LHCN-M2 (cell line): ENCODE results near the gene ZNF217. TPM values are rescaled to one million over a fixed set of nuclear protein-coding genes. Genes with fewer than 3 reads are reported as not detected.
A peak's percentile ranks its signal among the peaks of the same experiment; 100 is the strongest.
"Not testable (repeated sequence)": the region's sequence is repeated elsewhere in the genome, so short reads cannot be mapped to it uniquely, and the experiment has no call there.

Source experiments
- DNase-seq: peaks from one replicate; pipeline ENCODE4 v3.0.0-alpha.2; 2012; ENCODE audit warnings: low read depth
- polyA plus RNA-seq: library from polyadenylated mRNA; unstranded; fragments of >200 nt; gene quantifications from one replicate; pipeline ENCODE4 v1.2.1, GENCODE V29; 2012; ENCODE audit warnings: missing spikeins
- total RNA-seq: library from RNA; depleted of rRNA; stranded (reverse); fragments of >200 nt; gene quantifications from 2 replicates; pipeline ENCODE4 v1.2.3, GENCODE V29; 2014; rRNA removed

The ZNF217 gene
- total RNA-seq: 14.2 and 21.0 TPM in 2 replicates
- polyA plus RNA-seq: 10.8 TPM

DNA sequence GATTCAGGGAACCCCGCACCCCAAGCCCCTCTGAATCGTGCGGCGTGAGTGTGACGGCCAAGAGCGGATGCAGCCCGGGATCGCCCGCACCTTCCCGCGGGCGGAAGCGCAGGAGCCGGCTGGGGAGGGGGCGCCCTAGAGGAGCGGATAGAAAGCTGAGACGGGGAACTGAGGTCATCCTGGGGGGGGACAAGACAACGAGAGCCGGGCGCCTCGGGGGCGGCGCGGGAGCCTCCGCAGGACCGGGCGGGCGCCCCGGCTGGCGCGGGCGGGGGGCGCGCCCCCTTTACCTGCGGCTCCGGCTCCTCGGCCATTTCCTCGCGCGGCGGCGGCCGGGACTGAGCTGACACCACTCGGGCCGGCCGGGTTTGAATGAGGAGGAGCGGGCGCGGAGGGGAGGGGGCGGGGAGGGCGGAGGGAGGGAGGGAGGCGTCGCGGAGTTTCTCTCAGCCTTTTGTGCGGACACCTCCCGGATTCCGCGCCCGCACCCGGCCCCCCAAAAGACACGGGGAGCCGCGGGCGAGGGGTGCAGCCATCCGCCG, at the start of gene ZNF217:
TSS of gene ZNF217 (minus strand) at position 374 of the 542 bp plus-strand sequence. CDS start 11,013 bp downstream, outside the sequence.
- DNase-seq: peak; percentile 53

DNA sequence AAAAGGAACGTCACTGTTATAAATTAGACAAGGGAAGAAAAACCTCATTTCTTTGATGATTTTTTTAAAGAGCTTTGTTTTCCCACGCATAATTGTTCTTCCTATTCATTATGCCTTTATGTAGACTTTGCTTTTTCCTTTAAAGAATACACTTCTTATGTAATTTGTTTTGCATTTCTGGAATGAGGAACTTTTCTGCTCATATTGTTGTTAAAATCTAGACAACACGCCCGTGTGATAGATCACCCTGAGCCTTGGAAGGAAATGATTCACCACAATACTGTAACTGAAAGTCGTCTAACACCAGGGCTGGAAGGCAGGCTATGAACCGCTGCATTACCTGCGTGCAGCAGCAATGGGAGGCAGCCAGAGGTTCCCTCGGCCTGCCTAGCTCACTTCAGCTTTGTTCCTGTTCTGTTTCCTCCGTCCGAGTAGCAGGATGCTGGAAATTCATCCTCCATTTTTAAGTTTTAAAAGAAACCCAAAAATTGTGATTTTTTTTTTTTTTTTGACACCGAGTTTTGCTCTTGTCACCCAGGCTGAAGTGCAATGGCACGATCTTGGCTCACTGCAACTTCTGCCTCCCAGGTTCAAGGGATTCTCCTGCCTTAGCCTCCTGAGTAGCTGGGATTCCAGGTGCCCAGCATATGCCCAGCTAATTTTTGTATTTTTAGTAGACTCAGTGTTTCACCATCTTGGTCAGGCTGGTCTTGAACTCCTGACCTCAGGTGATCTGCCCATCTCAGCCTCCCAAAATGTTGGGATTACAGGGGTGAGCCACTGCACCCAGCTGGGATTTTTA, 49.6 kb upstream of the ZNF217 start:
- DNase-seq: peak; percentile 77

DNA sequence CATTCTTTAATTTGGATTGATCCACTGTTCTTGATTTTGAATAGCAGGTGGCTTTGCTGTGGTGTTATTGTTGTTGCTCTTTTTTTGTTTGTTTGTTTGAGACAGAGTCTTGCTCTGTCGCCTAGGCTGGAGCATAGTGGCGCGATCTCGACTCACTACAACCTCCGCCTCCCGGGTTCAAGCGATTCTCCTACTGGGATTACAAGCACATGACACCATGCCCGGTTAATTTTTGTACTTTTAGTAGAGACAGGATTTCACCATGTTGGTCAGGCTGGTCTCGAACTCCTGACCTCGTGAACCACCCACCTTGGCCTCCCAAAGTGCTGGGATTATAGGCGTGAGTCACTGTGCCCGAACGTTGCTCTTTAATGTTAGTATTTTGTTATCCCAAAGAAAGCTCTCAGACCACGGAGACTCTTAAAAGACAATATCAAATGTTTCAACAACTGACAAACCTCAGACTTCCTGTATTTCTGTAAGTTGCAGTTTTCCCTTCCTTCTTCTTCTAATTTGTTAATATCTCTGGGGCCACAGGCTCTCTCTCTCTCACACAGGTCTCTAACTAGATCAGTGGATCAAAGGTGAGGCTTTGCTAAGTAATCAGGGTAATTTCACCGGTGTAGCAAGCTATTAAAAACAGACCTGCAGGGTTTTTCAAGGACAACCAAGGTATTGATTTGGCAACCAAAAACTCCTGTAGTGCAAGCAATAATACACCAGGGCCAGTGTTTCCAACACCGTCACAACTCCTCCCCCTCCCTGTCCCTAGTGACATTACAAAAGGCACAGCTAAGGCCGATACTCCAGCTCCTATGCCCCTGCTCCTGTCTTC, 48.8 kb upstream of the ZNF217 start:
- peak; percentile 85 for DNase-seq

DNA sequence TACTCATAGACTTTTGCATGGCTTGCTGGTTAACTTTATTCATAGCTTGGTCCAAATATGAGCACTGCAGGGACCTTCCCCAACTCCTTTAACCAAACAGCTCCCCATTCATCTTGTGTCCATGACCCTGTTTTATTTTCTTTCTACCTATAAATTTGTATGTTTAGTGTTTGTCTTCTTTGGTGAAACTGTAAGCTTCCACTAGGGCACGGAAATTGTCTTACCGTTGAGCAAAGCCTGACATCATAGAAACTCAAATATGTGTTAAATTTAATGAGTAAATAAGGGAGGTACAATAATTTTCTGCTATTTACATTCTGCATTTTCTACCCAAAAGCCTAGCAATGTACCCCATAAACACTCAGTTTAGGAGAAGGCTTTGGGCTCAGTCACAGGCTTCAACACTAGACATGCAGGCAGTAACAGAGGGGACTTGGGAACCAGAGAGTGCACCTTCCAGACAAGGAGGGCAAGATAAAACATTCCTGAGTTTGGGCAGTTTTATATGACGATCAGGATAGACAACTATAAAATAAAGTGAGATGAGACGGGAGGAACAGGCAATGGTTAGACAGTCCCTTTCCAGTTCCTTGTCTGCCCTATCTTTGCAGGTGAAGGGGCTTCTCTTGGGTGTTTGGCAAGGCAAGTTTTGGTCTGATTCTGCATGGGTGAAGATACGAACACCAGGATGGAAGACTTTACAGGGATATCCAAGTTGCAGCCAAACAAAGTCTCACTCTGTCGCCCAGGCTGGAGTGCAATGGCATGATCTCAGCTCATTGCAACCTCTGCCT, 46.2 kb upstream of the ZNF217 start:
- DNase-seq: no peak

DNA sequence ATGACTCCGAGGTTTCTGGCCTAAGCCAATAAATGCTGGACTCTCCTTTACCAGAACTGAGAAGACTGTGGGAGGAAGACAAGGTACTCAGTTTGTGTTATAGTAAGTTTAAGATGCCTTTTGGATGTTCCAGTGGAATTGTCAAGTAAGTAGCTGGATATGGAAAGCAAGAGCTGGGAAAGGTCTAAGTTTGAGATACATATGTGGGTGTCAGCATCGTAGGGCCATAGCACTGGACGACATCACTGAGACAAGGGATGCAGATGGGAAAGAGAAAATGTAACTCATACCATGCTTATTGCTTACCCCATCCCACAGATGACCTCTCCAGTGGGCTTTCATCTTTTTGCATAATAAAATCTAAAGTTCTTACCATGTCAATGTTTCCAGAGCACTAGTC, 45.5 kb upstream of the ZNF217 start:
- no peak for DNase-seq

DNA sequence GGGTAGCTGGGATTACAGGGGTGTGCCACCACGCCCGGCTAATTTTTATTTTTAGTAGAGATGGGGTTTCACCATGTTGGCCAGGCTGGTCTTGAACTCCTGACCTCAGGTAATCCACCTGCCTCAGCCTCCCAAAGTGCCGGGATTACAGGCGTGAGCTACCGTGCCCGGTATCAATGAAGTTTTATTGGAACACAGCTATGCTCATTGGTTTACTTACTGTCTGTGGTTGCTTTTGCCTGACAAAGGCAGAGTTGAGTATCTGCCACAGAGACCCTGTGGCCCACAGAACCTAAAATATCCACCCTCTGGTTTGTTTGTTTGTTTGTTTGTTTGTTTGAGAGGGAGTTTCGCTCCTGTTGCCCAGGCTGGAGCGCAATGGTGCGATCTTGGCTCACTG, 43.7 kb upstream of the ZNF217 start:
- not testable (repeated sequence) for DNase-seq

DNA sequence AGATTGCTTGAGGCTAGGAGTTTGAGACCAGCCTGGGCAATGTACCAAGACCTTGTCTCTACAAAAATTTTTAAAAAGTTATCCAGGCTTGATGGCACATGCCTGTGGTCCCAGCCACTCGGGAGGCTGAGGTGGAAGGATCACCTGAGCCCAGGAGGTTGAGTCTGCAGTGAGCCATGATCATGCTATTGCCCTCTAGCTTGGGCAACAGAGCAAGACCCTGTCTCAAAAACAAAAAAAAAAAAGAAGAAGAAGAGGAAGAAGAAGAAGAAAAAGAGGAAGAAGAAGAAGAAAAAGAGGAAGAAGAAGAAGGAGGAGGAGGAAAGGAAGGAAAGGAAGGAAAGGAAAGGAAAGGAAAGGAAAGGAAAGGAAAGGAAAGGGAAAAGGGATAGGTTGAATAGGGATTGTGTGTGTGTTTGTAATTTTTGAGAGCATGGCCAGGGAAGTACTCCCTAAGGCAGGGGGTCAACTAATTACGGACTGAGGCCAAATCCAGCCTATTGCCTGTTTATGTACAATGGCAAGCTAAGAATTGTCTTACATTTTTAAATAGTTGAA, 43.0 kb upstream of the ZNF217 start:
- DNase-seq: no peak

DNA sequence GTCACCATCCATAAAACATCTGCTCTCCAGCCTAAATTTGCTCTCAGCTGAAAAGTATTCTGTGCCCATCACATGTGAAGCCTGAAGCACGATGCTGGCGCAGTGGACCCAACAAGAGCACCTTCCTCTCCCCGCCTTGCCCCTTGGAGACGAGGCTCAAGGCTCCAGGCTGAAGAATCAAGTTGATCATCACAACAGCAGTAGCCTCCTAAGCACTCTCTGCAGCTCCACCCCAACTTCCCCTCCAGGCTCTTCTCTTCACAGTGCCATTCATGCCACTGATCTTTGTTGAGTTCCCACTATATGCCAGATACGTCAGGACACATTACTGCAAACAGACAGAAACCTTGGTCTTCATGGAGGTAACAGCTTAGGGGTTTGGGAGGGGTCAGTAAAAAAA, 41.6 kb upstream of the ZNF217 start:
- no peak for DNase-seq

DNA sequence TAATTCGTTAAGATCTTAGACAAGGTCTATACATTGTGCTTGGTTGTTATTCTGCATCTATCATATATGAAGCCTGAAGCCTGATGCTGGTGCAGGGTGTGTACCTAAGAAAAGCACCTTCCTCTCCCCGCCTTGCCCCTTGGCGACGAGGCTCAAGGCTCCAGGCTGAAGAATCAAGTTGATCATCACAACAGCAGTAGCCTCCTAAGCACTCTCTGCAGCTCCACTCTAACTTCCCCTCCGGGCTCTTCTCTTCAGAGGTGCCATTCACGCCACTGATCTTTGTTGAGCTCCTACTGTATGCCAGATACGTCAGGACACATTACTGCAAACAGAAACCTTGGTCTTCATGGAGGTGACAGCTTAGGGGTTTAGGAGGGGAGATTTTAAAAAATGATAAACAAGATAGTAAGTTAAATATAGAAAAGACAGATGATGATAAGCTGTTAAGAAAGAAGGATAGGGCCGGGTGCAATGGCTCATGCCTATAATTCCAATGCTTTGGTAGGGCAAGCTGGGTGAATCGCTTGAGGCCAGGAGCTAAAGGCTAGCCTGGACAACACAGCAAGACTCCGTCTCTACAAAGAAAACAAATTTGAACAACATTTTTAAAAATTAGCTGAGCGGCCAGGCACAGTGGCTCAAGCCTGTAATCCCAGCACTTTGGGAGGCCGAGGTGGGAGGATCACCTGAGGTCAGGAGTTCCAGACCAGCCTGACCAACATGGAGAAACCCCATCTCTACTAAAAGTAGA, 38.4 kb upstream of the ZNF217 start:
- no peak for DNase-seq

DNA sequence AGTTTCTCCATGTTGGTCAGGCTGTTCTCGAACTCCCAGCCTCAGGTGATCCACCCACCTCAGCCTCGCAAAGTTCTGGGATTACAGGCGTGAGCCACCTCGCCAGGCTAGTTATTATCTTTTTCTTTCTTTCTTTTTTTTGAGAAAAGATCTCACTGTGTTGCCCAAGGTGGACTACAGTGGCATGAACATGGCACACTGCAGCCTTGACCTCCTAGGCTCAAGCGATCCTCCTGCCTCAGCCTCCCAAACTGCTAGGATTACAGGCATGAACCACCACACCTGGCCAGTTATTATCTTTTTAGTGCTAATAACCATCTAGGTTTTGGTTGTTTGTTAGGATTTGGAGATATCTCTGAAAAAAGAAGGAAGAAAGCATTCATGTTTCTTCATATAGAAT, 35.8 kb upstream of the ZNF217 start:
- DNase-seq: no peak

DNA sequence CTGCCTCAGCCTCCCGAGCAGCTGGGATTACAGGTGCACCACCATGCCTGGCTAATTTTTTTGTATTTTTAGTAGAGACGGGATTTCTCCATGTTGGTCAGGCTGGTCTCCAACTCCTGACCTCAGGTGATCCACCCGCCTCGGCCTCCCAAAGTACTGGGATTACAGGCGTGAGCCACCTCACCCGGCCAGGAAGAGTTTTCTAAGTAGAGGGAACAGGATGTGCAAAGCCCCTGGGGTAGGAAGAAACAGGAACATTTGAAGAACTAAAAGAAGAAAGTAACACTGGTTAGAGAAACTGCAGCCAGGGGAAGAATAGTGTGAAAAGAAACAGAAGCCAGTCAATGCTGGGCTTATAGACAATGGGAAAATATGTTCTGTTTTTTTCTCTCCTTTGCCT, 35.1 kb upstream of the ZNF217 start:
- DNase-seq: not testable (repeated sequence)

DNA sequence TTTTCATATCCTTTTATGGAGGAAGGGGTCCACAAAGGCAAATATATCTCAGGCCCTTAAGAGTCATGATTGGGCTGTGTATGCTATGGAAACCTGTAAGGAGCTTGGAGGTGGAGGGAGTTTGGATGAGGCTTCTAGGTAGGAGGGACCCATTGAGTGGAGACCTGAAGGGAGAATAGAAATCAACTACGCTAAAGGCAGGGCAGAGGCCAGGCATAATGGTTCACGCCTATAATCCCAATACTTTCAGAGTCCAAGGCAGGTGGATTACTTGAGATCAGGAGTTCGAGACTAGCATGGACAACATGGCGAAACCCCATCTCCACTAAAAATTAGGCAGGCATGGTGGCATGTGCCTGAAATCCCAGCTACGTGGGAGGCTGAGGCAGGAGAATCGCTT, 34.4 kb upstream of the ZNF217 start:
- no peak for DNase-seq

DNA sequence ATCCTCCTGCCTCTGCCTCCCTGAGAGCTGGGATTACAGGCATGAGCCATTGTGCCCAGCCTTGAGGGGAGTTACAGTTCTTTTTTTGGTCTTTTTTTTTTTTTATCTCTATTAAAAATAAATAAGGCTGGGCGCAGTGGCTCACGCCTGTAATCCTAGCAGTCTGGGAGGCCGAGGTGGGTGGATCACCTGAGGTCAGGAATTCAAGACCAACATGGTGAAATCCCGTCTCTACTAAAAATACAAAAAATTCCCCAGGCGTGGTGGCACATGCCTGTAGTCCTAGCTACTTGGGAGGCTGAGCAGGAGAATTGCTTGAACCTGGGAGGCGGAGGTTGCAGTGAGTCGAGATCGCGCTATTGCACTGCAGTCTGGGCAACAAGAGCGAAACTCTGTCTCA, 33.4 kb upstream of the ZNF217 start:
- DNase-seq: not testable (repeated sequence)

DNA sequence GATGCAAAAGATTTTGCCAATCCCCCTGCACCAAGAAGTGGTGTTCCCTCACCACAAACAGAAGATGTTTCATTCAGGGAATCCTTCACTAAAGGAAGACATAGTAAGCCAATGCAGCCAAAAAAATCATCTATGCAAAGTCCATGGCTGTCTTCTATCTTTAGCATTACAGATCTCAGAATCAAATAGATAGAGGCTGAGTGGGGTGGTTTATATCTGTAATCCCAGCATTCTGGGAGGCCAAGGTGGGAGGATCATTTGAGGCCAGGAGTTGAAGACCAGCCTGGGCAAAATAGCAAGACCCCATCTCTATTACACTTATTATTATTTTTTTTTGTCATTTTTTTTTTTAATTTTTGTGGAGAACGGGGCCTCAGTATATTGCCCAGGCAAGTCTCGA, 32.9 kb upstream of the ZNF217 start:
- DNase-seq: no peak

DNA sequence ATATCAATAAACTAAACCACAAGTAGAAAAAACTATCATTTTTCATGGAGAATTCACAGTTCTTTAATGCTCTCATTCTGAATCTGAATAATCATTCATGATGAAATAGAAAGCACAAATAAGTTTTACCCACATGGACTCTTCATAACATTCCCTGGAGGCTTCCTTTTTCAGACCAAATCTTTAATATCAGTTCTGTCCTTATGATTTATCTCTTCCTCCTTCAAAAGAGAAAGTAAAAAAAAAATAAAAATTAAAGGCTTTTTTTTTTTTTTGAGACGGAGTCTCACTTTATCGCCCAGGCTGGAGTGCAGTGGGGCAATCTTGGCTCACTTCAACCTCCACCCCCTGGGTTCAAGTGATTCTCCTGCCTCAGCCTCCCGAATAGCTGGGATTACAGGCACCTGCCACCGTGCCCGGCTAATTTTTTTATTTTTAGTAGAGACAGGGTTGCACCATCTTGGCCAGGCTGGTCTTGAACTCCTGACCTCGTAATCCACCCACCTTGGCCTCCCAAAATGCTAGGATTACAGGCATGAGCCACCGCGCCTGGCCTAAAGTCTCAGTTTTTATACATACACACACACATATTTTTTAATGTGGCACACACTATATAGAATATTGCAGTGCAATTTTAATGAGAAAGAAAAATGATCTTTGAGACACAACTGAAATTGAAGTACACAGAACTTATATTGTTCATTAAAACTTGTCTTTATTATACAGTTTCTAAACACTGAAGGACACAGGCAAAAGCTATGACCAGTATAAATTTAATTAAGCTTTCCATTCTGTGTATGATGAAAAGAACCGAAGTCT, 31.9 kb upstream of the ZNF217 start:
- no peak for DNase-seq

DNA sequence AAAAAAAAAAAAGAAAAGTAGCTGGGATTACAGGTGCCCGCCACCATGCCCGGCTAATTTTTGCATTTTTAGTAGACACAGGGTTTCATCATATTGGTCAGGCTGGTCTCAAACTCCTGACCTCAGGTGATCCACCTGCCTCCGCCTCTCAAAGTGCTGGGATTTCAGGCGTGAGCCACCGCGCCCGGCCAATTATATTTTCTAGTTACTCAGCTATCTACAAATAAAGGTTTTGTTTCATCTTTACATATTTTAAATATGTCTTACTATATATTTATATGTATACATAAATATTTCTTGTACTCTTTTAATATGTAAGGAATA, 31.2 kb upstream of the ZNF217 start:
- not testable (repeated sequence) for DNase-seq

DNA sequence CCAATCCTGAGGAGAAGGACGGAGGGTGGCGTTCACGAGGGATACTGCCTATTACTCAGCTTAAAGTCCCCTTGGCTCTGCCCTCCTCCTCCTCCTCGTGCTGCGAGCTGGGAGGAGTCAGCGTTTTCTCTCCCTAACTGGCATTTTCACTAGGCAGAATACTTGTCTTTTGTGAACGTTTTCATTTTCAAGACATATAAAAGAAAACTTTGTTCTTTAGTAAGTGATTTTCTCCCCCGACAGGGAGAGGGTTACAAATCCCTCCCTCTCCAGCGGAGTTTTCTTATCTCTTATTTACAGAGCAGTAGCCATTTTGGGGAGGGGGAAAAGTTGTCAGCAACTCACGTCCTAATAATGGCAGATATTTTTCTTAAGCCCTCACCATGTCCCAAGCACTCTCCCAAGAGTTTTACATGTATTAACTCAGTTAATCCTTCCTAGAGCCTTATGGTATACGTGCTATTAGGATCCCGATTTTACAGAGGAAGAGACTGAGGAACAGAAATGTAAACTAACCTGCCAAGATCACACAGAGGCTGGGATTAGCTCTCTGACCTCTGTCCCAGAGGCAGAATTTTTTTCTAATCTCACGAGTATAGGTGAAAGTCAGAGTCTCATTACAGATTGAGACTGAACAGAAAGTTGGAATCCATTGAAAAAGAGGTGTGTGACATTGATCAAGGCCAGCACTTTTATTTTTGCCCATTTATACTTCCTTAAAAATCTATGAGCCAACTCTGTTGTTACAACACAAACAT, 30.0 kb upstream of the ZNF217 start:
- DNase-seq: peak; percentile 82

DNA sequence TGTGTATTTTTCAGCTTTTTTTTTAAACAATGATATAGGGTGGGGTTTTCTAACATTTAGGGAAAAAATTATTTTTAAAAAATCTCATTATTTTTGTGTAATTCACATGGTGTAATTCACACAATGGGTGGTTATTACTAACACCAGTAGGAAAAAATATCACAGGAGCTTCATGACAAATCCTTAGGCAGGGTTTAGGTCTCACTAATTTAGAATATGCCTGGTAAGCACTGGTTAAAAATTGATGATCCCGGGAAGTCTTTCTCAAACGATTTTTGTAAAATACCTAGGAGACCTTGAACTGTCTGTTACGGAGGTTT, 29.5 kb upstream of the ZNF217 start:
- no peak for DNase-seq
